LNCaP clone FGC (cell line): Measurements from ENCODE around the gene MRM3.
"Not testable (repeated sequence)": the region's sequence is repeated elsewhere in the genome, so short reads cannot be mapped to it uniquely, and the experiment has no call there.

Source experiments
- DNase-seq: peaks from one replicate; pipeline ENCODE4 v3.0.0-alpha.2; 2011; ENCODE audit warnings: low read depth
- H3K4me3 ChIP-seq: 2 replicates; pipeline ENCODE4 v1.5.1; 2011; ENCODE audit warnings: mild to moderate bottlenecking, low read depth, low read length, control low read depth
- TF ChIP-seq, protein P1 (sequence below): IDR thresholded peaks from 2 replicates; pipeline ENCODE4 v1.5.1; 2012; ENCODE audit warnings: mild to moderate bottlenecking; ENCODE audit not compliant: control insufficient read depth, insufficient read depth; ENCODE audit errors: extremely low read depth

MRM3 gene

DNA sequence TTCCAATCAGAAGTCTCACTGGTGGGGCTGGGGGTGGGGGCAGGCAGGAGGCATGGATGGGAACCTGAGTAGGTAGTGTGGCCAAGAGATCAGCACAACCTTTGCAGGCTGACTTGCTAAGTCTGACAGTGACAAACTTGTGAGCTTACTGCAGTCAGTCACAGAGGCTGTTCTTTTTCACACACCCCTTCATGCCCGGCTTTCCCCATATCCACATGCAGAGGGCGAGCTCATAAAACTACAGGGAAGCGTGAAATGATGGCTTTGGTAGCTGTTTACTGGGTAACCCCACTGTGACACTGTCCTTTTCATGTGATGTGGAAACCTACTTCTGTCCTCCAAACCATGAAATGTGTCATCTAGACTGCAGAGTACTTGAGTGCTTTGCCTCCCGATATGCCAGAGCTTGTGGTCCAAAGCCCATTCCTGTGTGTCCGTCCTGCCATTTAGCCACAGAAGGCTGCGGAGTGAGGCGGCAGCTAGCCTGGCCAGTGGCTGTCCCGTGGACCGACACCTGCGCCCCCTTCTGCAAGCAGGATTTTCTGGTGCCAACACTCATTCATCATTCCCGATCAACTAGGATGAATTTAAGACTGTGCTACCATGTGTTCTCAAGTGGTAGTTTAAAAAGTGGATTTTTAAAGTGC lies 39.9 kb upstream of the MRM3 start:
- TF ChIP-seq, protein P1, sequence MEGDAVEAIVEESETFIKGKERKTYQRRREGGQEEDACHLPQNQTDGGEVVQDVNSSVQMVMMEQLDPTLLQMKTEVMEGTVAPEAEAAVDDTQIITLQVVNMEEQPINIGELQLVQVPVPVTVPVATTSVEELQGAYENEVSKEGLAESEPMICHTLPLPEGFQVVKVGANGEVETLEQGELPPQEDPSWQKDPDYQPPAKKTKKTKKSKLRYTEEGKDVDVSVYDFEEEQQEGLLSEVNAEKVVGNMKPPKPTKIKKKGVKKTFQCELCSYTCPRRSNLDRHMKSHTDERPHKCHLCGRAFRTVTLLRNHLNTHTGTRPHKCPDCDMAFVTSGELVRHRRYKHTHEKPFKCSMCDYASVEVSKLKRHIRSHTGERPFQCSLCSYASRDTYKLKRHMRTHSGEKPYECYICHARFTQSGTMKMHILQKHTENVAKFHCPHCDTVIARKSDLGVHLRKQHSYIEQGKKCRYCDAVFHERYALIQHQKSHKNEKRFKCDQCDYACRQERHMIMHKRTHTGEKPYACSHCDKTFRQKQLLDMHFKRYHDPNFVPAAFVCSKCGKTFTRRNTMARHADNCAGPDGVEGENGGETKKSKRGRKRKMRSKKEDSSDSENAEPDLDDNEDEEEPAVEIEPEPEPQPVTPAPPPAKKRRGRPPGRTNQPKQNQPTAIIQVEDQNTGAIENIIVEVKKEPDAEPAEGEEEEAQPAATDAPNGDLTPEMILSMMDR: no peak
- DNase-seq: no peak
- no peak overlapping the region for H3K4me3 ChIP-seq

DNA sequence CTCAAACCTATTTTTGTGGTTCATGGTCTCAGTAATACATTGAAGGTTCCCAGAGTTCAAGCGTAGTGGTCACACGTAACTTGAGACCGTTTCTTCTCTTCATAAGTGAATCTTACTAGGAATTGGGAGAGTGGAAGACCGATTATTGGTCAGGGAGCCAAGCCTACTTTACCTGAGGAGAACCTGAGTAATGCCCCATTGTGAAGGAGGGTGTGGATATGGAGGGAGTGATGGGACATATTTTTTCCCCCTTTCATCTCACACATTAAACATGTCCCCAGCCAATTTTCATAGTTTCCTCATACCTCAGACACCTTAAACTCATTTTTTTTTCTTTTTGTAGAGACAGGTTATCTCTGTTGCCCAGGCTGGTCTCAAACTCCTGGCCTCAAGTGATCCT lies 39.0 kb upstream of the MRM3 start:
- no peak for DNase-seq
- no peak overlapping the region for H3K4me3 ChIP-seq
- TF ChIP-seq, protein P1: no peak

DNA sequence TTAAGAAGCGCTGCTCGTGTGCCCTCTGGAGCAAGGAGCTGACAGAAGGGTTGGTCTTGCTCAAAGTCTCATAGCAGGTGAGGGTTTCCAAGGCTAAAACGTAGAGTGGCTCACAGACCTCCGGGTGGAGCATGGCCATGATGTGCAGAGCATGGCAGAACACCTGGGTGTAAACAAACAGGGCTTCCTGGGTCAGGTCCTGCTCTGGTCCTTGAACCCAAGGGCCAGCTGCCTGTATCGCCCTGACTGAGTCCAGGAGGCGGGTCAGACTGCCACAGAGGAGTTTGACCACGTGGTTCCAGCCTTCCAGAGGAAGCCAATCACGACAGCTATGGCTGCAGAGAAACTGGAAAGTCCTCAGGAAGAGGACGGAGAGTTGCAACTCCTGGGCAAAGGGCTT lies 37.2 kb upstream of the MRM3 start:
- DNase-seq: no peak
- TF ChIP-seq, protein P1: no peak
- no peak overlapping the region for H3K4me3 ChIP-seq

DNA sequence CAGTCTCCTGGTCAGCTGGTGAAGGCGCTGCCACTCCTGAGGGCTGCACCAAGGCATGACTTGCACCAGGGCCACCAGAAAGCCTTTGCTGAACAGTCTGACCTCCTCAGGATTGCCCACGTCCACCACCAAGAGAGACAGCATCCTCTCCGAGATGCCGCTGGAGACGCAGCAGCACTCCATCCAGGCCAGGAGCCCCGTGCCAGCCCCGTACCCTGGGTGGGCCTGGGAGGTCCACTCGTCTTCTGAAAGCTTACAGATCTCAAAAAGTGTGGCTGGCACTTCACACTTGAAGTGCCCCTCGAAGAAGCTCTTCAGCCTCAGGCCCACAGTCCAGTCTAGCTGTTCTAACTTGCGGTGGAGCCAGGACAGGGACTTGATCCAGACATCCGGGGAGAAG lies 36.7 kb upstream of the MRM3 start:
- TF ChIP-seq, protein P1: no peak
- no peak overlapping the region for H3K4me3 ChIP-seq
- DNase-seq: no peak

DNA sequence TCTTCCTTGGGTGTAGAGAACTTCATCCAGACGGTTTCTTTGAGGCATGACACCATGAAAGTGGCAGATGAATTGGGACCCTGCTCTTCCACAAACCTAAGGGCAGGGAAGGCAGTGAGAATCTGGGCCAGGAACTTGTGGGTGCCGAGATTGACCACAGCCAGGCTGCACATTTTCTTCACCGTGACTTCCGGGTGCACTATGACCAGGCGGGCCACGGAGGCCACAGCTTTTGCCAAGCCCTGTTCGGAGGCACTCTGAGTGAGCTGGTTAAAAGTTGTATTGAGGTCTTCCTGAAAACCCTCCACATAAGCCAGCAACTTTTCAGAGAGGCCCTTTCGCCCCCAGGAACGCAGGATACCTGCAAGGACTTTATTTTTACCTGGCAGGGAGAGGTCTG lies 36.0 kb upstream of the MRM3 start:
- H3K4me3 ChIP-seq: no peak overlapping the region
- TF ChIP-seq, protein P1: no peak

DNA sequence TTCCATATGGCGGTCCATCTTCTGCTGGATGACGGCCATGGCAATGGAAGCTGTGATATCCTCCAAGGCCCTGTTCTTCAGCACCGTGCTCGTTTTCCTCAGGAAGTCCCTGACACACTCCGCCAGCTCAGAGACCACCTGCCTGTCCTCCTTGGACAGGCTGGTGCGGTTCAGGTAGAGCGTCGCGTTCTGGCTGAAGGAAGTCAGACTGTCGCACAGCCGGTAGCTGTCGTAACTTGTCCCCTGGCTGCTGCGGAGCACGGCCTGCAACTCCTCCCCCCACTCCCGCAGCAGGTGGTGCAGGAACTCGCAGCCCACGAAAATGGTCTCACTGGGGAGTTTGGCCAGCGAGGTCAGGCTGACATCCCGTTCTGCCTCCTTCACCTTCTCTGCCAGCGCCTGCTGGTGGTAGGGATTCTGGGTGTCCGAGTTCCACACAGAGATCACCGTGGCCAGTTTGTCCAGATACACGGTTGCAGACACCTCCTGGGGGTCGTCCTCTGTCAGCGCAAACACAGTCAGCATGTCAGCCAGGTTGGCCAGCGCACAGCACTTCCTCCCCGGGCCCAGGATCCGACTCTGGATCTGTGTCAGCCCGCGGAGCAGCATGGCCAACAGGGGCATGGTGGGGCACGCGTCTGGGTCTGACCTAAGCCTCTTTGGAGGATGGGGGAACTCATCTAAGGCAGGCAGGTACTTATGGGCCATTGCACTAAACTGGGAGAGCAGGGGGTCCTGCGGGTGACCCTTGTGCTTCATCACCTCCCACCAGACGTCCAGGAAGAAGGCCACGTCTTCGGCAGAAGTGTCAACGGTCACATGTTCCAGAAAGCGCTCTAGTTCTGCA lies 35.1 kb upstream of the MRM3 start:
- no peak for DNase-seq

More for the DNA sequence above, 36.0 kb upstream of the MRM3 start:
- DNase-seq: no peak

DNA sequence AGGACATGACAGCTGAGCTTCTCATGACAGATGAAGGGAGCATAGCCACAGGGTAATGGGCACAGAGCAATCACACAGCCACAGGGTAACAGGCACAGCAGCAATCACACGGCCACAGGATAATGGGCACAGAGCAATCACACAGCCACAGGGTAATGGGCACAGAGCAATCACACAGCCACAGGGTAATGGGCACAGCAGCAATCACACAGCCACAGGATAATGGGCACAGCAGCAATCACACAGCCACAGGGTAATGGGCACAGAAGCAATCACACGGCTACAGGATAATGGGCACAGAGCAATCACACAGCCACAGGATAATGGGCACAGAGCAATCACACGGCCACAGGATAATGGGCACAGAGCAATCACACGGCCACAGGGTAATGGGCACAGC lies 33.5 kb upstream of the MRM3 start:
- not testable (repeated sequence) for DNase-seq, H3K4me3 ChIP-seq

More for the DNA sequence above, 35.1 kb upstream of the MRM3 start:
- no peak overlapping the region for H3K4me3 ChIP-seq
- TF ChIP-seq, protein P1: no peak

DNA sequence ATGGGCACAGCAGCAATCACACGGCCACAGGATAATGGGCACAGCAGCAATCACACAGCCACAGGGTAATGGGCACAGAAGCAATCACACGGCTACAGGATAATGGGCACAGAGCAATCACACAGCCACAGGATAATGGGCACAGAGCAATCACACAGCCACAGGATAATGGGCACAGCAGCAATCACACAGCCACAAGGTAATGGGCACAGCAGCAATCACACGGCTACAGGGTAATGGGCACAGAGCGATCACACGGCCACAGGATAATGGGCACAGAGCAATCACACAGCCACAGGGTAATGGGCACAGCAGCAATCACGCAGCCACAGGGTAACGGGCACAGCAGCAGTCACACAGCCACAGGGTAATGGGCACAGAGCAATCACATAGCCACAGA lies 32.8 kb upstream of the MRM3 start:
- not testable (repeated sequence) for DNase-seq, H3K4me3 ChIP-seq
